ENCODE measurements around the gene SH3RF3.

GRCh38 chr2:109148117-109148746 lies 19.2 kb downstream of the SH3RF3 start:
- TF ChIP-seq POLR2AphosphoS5 (IDR thresholded peaks at IDR 0.05) = no peak
- no peak for TF ChIP-seq CTCF (IDR thresholded peaks at IDR 0.05)

All from breast epithelium (tissue), 3 donors.